Amniotic epithelial cell (primary cell): ENCODE measurements around the gene C3orf38.
"Not testable (repeated sequence)": the region's sequence is repeated elsewhere in the genome, so short reads cannot be mapped to it uniquely, and the experiment has no call there.

Source experiments
- DNase-seq: peaks from one replicate; pipeline ENCODE4 v3.0.0-alpha.2; 2010; ENCODE audit warnings: low read depth

Gene C3orf38

GRCh38 chr3:88149509-88150362 lies at the start of gene C3orf38:
TSS of gene C3orf38 (plus strand) at chr3:88149959. CDS start at chr3:88150053, 94 bp downstream.
- peak; percentile 91 for DNase-seq

- no peak for DNase-seq
Observed at GRCh38 chr3:88101142-88101541, 48.6 kb upstream of the C3orf38 start.

- peak; percentile 20 for DNase-seq
Observed at GRCh38 chr3:88105325-88105724, 44.4 kb upstream of the C3orf38 start.

GRCh38 chr3:88112289-88112688 lies 37.5 kb upstream of the C3orf38 start:
- DNase-seq: no peak

- peak; percentile 72 for DNase-seq
Observed at GRCh38 chr3:88113311-88114162, 36.2 kb upstream of the C3orf38 start.

- DNase-seq: no peak
Observed at GRCh38 chr3:88114878-88115549, 34.7 kb upstream of the C3orf38 start.

- no peak for DNase-seq
Observed at GRCh38 chr3:88117683-88118082, 32.1 kb upstream of the C3orf38 start.

- DNase-seq: not testable (repeated sequence)
Observed at GRCh38 chr3:88118603-88119002, 31.2 kb upstream of the C3orf38 start.

- no peak for DNase-seq
Observed at GRCh38 chr3:88123526-88123925, 26.2 kb upstream of the C3orf38 start.

GRCh38 chr3:88131695-88132094 lies 18.1 kb upstream of the C3orf38 start:
- DNase-seq: peak; percentile 39

GRCh38 chr3:88132894-88133293 lies 16.9 kb upstream of the C3orf38 start:
- no peak for DNase-seq

- DNase-seq: no peak
Observed at GRCh38 chr3:88133711-88134263, 16.0 kb upstream of the C3orf38 start.

- peak; percentile 60 for DNase-seq
Observed at GRCh38 chr3:88137836-88138235, 11.9 kb upstream of the C3orf38 start.

- peak; percentile 89 for DNase-seq
Observed at GRCh38 chr3:88141458-88142083, 8.2 kb upstream of the C3orf38 start.

- DNase-seq: peak; percentile 70
Observed at GRCh38 chr3:88142094-88142624, 7.6 kb upstream of the C3orf38 start.

- DNase-seq: no peak
Observed at GRCh38 chr3:88147261-88147660, 2.5 kb upstream of the C3orf38 start.

- no peak for DNase-seq
Observed at GRCh38 chr3:88148651-88149050, 1.1 kb upstream of the C3orf38 start.

- DNase-seq: peak; percentile 22
Observed at GRCh38 chr3:88149101-88149508, 654 bp upstream of the C3orf38 start.

- DNase-seq: peak; percentile 20
Observed at GRCh38 chr3:88150371-88150770, 612 bp downstream of the C3orf38 start.

- no peak for DNase-seq
Observed at GRCh38 chr3:88150806-88151205, 1.0 kb downstream of the C3orf38 start.

GRCh38 chr3:88151358-88151757 lies 1.6 kb downstream of the C3orf38 start:
- DNase-seq: peak; percentile 11
